Psoas muscle (tissue), 8 donors: ENCODE results near the gene RAI1. TPM values are rescaled to one million over a fixed set of nuclear protein-coding genes. Genes with fewer than 3 reads are reported as not detected.

Experiments used
- ATAC-seq, 4 donors: fragments of 200-7000 bp; cut with Tn5 transposase; one replicate each; pipeline ENCODE4 v1.9.1; 2020; ENCODE audit warnings: moderate library complexity in 3 of 4, mild to moderate bottlenecking in 2 of 4
- DNase-seq, 2 donors: peaks; one replicate each; pipeline ENCODE4 v3.0.0-alpha.2; 2020
- H3K27ac ChIP-seq: fragments of 200-600 bp; one replicate; pipeline ENCODE4 v1.8.0; 2022
- H3K27me3 ChIP-seq, 3 donors: fragments of 200-600 bp in 1 of 3; one replicate each; pipeline versions ENCODE4 v1.6.1 to v1.8.0; 2013 to 2022; ENCODE audit warnings: low read length in 2 of 3, mild to moderate bottlenecking in 2 of 3, moderate library complexity in 1 of 3; ENCODE audit not compliant: insufficient read depth in 3 of 3
- H3K36me3 ChIP-seq, 2 donors: fragments of 200-600 bp in 1 of 2; one replicate each; pipeline versions ENCODE4 v1.6.1 to v1.8.0; 2013 to 2022; ENCODE audit warnings: low read depth in 1 of 2, mild to moderate bottlenecking in 1 of 2, moderate library complexity in 1 of 2; ENCODE audit not compliant: insufficient read depth in 1 of 2
- H3K4me1 ChIP-seq: fragments of 200-600 bp; one replicate; pipeline ENCODE4 v1.8.0; 2022
- H3K4me3 ChIP-seq: fragments of 200-600 bp; one replicate; pipeline ENCODE4 v1.8.0; 2022; ENCODE audit warnings: mild to moderate bottlenecking
- H3K9me3 ChIP-seq: fragments of 200-600 bp; one replicate; pipeline ENCODE4 v1.8.0; 2022
- CTCF ChIP-seq: fragments of 200-600 bp; IDR thresholded peaks from one replicate; pipeline ENCODE4 v1.8.0; 2022; ENCODE audit warnings: antibody characterized with exemption
- WGBS, 3 donors: extraction: QIAGEN DNeasy Blood & Tissue Kit; methylation state at CpG; one replicate each; pipeline versions ENCODE4 v1.1.6 to v1.1.7; 2013; 5-methylcytosine and 5-hydroxymethylcytosine counted together
- intact Hi-C, 2 donors: fragments of 100-400 bp; cut with DNase I; formaldehyde crosslinking; loops; one replicate each; pipeline versions ENCODE4 v1.11.0 to v1.14.2; 2022
- polyA plus RNA-seq, 3 donors: library from polyadenylated mRNA; stranded (reverse); fragments of 200-250 nt; gene quantifications; one replicate each; pipeline ENCODE4 v1.2.3, GENCODE V29; 2013
- total RNA-seq, 4 donors: library from RNA; stranded (reverse); fragmentation: NEBNext Ultra II Directional in 2 of 4; extraction: Animal tissue kit (Norgen Biotek cat#: 25700) in 2 of 4; gene quantifications; one replicate each; pipeline versions ENCODE4 v1.2.1 to v1.2.4, GENCODE V29; 2021 to 2023
- donor health status: healthy with polysubstance abuse.
- donor health status: DM: no; HTN: no; CAD: no; lungs with moderate emphysema.
- donor health status: Bipolar disorder and iron deficiency.
- donor health status: healthy.
- donor health status: DM: yes; HTN: yes; CAD: no.
- donor health status: DM: no; HTN: no; CAD: no.
- donor health status: DM: no; HTN: no; CAD: no.
- donor health status: DM: yes; HTN: yes; CAD: no.

Gene RAI1
- total and polyA plus RNA-seq, 7 donors, result 4.0 to 9.0 (median 7.1) TPM

GRCh38 chr17:17706140-17707060 is 25.1 kb downstream of the RAI1 start:
- no peak overlapping the region for H3K27ac ChIP-seq
- WGBS, 3 donors, result 92 to 93% (median 92%) methylated on average over 12 of the region's 12 CpGs
- DNase-seq (no peak), ATAC-seq (no peak)
- no peaks in the 10 kb centered on the region for H3K27me3 ChIP-seq
- H3K4me3 ChIP-seq, result no peak overlapping the region
- H3K36me3 ChIP-seq, result no peaks in the 10 kb centered on the region
- no peak for TF ChIP-seq CTCF
- no peaks in the 10 kb centered on the region for H3K9me3 ChIP-seq
- intact Hi-C loops, result no loop called here
- peaks cover 3% of the 10 kb centered on the region for H3K4me1 ChIP-seq

DNA sequence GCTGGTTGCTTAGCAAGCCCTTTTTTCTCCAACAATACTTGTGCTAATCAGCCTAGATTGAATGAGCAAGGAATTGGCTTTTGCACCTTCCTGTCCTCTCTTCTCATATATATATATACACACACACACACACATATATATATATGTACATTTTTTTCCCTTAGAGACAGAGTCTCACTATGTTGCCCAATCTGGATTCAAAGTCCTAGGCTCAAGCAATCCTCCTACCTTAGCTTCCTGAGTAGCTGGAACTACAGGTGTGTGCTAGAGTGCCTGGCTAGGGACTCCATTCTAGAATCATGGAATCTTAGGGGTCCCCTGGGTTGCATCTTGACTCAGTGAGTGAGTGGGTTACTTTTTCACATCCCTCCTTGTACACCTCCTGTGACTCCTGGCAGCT is 27.0 kb downstream of the RAI1 start:
- DNase-seq (no peak), ATAC-seq (no peak)
- H3K27ac ChIP-seq, result no peak overlapping the region
- no peaks in the 10 kb centered on the region for H3K27me3 ChIP-seq
- no peak overlapping the region for H3K4me3 ChIP-seq
- no peaks in the 10 kb centered on the region for H3K9me3 ChIP-seq
- H3K36me3 ChIP-seq, result no peaks in the 10 kb centered on the region
- no peaks in the 10 kb centered on the region for H3K4me1 ChIP-seq
- TF ChIP-seq CTCF, result no peak
- intact Hi-C loops, result no loop called here

DNA sequence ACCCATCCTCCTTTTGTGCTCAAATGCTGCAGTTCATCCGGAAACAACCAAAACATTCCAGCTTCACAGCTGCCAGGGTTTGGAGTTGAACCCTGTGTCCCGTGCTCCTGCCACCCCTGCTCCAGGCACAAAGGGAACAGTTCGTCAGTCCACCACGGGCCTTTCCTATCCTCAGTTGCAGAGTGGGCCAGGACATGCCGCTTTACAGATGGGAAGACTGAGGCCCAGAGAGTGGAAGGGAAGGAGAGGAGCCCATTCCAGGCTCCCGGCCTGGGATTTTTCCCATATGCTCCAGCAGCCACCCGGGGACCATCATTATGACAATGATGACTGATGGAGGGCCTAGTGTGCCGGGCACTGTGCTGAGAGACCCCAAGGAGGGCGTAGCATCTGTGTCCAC is 27.6 kb downstream of the RAI1 start:
- 85 to 93% (median 86%) methylated on average over 9 of the region's 9 CpGs for WGBS, 3 donors
- intact Hi-C loops, result no loop called here
- no peak overlapping the region for H3K27ac ChIP-seq
- no peaks in the 10 kb centered on the region for H3K27me3 ChIP-seq
- no peak for TF ChIP-seq CTCF
- H3K9me3 ChIP-seq, result no peaks in the 10 kb centered on the region
- peaks cover 5% of the 10 kb centered on the region for H3K4me1 ChIP-seq
- no peak overlapping the region for H3K4me3 ChIP-seq
- ATAC-seq (no peak), DNase-seq (no peak)
- H3K36me3 ChIP-seq, result no peaks in the 10 kb centered on the region

DNA sequence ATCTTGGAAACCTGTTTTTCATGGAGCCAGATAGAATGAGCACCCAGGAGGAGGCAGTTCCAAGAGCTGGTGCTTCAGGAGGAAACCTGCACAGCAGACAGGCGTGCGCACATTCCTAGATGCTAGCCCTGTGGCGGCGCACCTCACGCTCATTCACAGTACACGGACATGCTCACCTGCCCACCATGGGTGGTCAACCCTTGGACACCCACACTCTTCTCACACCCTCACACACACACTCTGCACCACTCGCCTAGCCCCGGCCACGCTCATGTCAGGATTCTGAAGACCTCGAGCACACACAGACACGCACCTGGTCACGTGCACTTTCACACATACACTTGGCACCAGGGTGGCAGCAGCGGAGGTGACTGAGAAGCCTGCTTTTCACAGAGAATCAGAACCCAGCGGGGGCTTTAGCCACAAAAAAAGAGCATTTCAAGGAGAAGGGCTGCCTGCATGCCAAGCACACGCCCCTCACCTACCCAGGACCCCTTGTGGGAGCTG is 28.6 kb downstream of the RAI1 start:
- Histone ChIP-seq H3K9me3 (no peaks in the 10 kb centered on the region), H3K4me3 (no peak overlapping the region), H3K36me3 (no peaks in the 10 kb centered on the region), H3K4me1 (peaks cover 15% of the 10 kb centered on the region), H3K27me3 (no peaks in the 10 kb centered on the region), H3K27ac (no peak overlapping the region)
- WGBS, 3 donors, result 93 to 97% (median 96%) methylated on average over 15 of the region's 15 CpGs
- intact Hi-C loops, result no loop called here
- DNase-seq, result no peak
- no peak for TF ChIP-seq CTCF
- ATAC-seq, result no peak
